Thymus (tissue), 11 donors: Measurements from ENCODE around the gene RPS19. TPM values are rescaled to one million over a fixed set of nuclear protein-coding genes. Genes with fewer than 3 reads are reported as not detected.
"Not testable (repeated sequence)": the region's sequence is repeated elsewhere in the genome, so short reads cannot be mapped to it uniquely, and the experiment has no call there.

ENCODE experiments used
- DNase-seq, 9 donors: peaks; one replicate each; pipeline ENCODE4 v3.0.0-alpha.2; 2013; ENCODE audit warnings: low spot score in 9 of 9, low read depth in 6 of 9, missing footprints in 1 of 9
- H3K27ac ChIP-seq, 2 donors: one replicate each; pipeline ENCODE4 v1.5.1; 2013; ENCODE audit warnings: control low read depth in 1 of 2, low read depth in 1 of 2, low read length in 1 of 2, mild to moderate bottlenecking in 1 of 2, moderate library complexity in 1 of 2
- H3K27me3 ChIP-seq, 2 donors: one replicate each; pipeline ENCODE4 v1.5.1; 2013; ENCODE audit warnings: low read length in 1 of 2; ENCODE audit not compliant: control insufficient read depth in 2 of 2, insufficient read depth in 1 of 2
- H3K36me3 ChIP-seq, 2 donors: one replicate each; pipeline ENCODE4 v1.5.1; 2013; ENCODE audit warnings: low read length in 1 of 2, mild to moderate bottlenecking in 1 of 2, moderate library complexity in 1 of 2; ENCODE audit not compliant: control insufficient read depth in 2 of 2, insufficient read depth in 2 of 2
- H3K4me1 ChIP-seq, 2 donors: one replicate each; pipeline ENCODE4 v1.5.1; 2013; ENCODE audit warnings: low read length in 2 of 2; ENCODE audit not compliant: control insufficient read depth in 2 of 2, insufficient read depth in 2 of 2
- H3K4me3 ChIP-seq, 2 donors: one replicate each; pipeline ENCODE4 v1.5.1; 2013; ENCODE audit warnings: low read length in 2 of 2, control low read depth in 1 of 2, mild to moderate bottlenecking in 1 of 2
- H3K9me3 ChIP-seq, 2 donors: one replicate each; pipeline ENCODE4 v1.5.1; 2013; ENCODE audit warnings: low read length in 1 of 2, mild to moderate bottlenecking in 1 of 2; ENCODE audit not compliant: control insufficient read depth in 2 of 2, insufficient read depth in 1 of 2
- WGBS: extraction: QIAGEN DNeasy Blood & Tissue Kit; methylation state at CpG from one replicate; pipeline ENCODE4 v1.1.7; 2013; 5-methylcytosine and 5-hydroxymethylcytosine counted together
- polyA plus RNA-seq: library from polyadenylated mRNA; stranded (reverse); fragments of 200-250 nt; gene quantifications from one replicate; pipeline ENCODE4 v1.2.3, GENCODE V29; 2013
- total RNA-seq: library from RNA; stranded (reverse); fragments of 120-200 nt; gene quantifications from one replicate; pipeline ENCODE4 v1.2.4, GENCODE V29; 2013
- donor health status: healthy.

RPS19 gene
- total and polyA plus RNA-seq, 2 donors: 3,743 to 3,799 TPM

GRCh38 chr19:41871573-41872383, 11.7 kb downstream of the RPS19 start:
- Histone ChIP-seq H3K4me1 (peaks cover 34 to 93% of the 10 kb centered on the region in 2 donors), H3K4me3 (no peak overlapping the region), H3K9me3 (no peaks in the 10 kb centered on the region), H3K36me3 (peaks cover 36 to 57% of the 10 kb centered on the region in 2 donors), H3K27me3 (no peaks in the 10 kb centered on the region), H3K27ac (peak overlapping the region; percentile 84 to 95)
- 24% methylated on average over 16 of the region's 16 CpGs for WGBS
- DNase-seq: peak in 3 of 9 donors; percentile 58 to 86 (median 69)

DNA sequence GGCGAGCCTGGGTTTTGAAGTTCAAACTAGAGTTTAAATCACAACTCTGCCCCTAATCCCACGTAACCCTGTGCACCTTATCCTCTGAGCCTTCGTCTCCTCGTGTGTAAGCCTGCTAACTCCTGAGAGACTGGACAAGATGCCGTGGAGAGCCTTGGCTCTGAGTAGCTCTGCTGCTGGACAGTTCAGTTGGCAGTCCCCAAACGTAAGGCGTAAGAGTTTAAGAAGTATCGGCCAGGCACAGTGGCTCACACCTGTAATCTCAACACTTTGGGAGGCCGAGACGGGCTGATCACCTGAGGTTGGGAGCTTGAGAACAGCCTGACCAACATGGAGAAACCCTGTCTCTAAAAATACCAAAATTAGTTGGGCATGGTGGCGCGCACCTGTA, 12.3 kb downstream of the RPS19 start:
- H3K36me3 ChIP-seq: peaks cover 36 to 52% of the 10 kb centered on the region in 2 donors
- DNase-seq: no peak
- no peaks in the 10 kb centered on the region for H3K27me3 ChIP-seq
- no peak overlapping the region for H3K4me3 ChIP-seq
- peak overlapping the region; percentile 84 to 95 for H3K27ac ChIP-seq
- WGBS: 94% methylated on average over 12 of the region's 12 CpGs
- H3K9me3 ChIP-seq: no peaks in the 10 kb centered on the region
- peaks cover 37 to 99% of the 10 kb centered on the region in 2 donors for H3K4me1 ChIP-seq

GRCh38 chr19:41872775-41873647, 13.0 kb downstream of the RPS19 start:
- no peaks in the 10 kb centered on the region for H3K27me3 ChIP-seq
- H3K9me3 ChIP-seq: no peaks in the 10 kb centered on the region
- peaks cover 42 to 99% of the 10 kb centered on the region in 2 donors for H3K4me1 ChIP-seq
- peaks cover 33 to 46% of the 10 kb centered on the region in 2 donors for H3K36me3 ChIP-seq
- H3K4me3 ChIP-seq: no peak overlapping the region
- 62% methylated on average over 18 of the region's 18 CpGs for WGBS
- H3K27ac ChIP-seq: peak overlapping the region; percentile 19 to 38
- peak in 2 of 9 donors; percentile 61 to 78 for DNase-seq

GRCh38 chr19:41875973-41876372, 15.9 kb downstream of the RPS19 start:
- H3K27ac ChIP-seq: peak overlapping the region; percentile 91 to 96
- not testable (repeated sequence) for DNase-seq, H3K9me3 ChIP-seq, H3K27me3 ChIP-seq
- H3K36me3 ChIP-seq: peaks cover 7 to 18% of the 10 kb centered on the region in 2 donors
- H3K4me3 ChIP-seq: peak overlapping the region in 1 of 2 donors; percentile 32
- 74% methylated on average over 3 of the region's 3 CpGs for WGBS
- peaks cover 47 to 91% of the 10 kb centered on the region in 2 donors for H3K4me1 ChIP-seq

DNA sequence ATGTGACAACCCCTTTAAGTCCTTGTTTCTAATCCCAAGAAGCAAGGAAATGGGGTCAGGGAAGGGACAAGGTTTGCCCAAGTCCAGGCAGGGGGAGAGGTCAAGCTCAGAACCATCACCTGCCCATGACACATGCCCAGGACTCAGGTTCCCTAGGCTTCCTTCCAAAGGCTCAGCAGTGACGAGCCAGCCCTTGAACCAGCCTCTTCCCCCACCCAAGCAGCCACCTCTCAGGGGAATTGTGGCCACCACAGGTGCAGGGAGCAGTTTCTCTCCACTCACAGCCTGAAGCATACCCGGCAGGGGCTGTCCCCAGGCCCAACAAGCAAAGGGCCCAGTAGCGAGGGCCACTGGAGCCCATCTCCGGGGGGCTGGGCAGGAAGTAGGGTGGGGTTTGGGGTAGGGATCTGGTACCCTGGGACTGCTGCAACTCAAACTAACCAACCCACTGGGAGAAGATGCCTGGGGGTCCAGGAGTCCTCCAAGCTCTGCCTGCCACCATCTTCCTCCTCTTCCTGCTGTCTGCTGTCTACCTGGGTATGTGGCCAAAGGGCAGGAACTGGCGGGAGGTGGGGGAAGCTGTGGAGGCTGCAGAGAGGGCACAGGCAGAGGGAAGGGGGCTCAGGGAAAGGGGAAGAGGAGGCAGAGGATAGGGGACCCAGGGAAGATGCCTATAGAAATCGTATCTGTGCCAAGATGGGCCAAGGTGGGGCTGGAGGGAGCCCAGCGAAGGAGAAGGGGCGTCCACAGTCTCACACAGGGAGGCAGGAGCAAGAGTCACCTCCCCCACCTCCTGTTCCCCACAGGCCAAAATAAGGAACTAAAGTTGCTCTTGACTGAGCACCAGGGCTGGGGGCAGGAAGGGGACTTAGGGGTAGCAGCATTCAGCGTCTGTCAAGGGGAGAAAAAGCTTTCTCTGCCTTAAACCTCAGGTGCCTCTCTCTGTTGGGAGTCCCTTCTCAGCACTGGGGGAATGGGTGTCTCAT, 17.1 kb downstream of the RPS19 start, which contains the start of gene CD79A:
Gene CD79A, plus strand, starts transcription at position 433 of the 986 bp plus-strand sequence. Its CDS starts 26 bp downstream, at position 459.
- H3K4me3 ChIP-seq: peak within 1 kb of the TSS; percentile 49 to 53
- H3K36me3 ChIP-seq: peaks cover 4 to 7% of the 10 kb centered on the region in 2 donors
- H3K27me3 ChIP-seq: no peaks in the 10 kb centered on the region
- peaks cover 41 to 85% of the 10 kb centered on the region in 2 donors for H3K4me1 ChIP-seq
- WGBS: 6% methylated on average over 9 of the region's 9 CpGs
- DNase-seq: peak in 3 of 9 donors; percentile 52 to 79 (median 57)
- no peaks in the 10 kb centered on the region for H3K9me3 ChIP-seq
- peak within 1 kb of the TSS; percentile 91 to 97 for H3K27ac ChIP-seq

DNA sequence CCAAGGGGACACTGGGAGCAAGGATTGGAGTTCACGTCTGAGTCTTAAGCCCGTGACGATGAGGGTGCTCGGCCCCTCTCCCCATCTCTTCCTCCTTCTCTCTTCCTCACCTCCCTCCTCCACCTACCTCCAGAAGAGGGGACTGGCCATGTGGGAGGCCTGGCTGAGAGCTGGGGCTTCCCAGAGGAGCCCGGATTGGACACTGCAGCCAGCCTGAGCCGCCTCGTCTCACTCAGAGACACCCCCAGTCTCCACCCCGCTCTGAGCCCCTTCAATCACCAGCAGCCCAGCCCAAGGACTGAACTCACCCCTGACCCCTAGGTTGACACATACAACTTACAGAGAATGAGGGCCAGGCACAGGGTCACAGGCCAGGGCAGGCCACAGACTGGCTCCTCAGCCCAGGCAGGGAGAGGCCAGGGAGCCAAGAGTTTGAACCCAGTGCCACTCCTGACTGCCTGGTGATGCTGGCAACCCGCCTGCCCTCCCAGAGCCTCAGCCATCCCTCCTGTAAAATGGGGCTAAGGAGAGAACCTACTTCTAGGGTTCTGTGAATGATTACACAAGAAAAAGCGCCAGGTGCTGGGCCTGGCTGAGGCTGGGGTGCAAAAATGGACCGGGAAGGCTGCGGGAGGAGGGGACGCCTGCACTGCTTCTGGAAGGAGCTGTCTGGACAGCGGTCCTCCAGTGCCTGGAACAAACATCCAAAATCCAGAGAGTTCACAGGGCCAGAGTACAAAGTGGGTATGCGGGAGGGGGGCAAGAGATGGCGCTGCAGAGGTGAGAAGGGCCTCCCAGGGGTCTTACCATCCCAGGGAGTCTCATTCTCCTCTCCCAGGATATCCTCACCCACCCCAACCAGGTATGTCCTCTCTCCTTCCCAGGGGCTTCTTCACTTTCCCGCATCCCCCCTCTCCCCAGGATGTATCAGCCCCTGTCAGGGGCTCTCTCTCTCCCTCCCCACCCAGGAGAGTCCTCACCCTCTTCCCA, 18.2 kb downstream of the RPS19 start:
- no peaks in the 10 kb centered on the region for H3K27me3 ChIP-seq
- no peak for DNase-seq
- H3K27ac ChIP-seq: peak overlapping the region; percentile 91 to 97
- peak overlapping the region; percentile 49 to 53 for H3K4me3 ChIP-seq
- peaks cover 37 to 80% of the 10 kb centered on the region in 2 donors for H3K4me1 ChIP-seq
- H3K36me3 ChIP-seq: no peaks in the 10 kb centered on the region
- no peaks in the 10 kb centered on the region for H3K9me3 ChIP-seq
- WGBS: 66% methylated on average over 17 of the region's 17 CpGs

DNA sequence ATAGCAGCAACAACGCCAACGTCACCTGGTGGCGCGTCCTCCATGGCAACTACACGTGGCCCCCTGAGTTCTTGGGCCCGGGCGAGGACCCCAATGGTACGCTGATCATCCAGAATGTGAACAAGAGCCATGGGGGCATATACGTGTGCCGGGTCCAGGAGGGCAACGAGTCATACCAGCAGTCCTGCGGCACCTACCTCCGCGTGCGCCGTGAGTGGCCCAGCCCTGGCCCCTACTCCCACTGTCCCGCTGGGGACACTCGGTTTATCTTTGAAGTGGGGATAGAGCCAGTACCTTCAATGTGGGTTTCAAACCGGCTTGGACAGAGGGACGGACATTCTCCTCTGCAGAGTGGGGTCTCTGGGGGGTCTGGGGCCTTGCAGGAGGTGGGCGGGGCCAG, 19.0 kb downstream of the RPS19 start:
- Histone ChIP-seq H3K36me3 (no peaks in the 10 kb centered on the region), H3K4me1 (peaks cover 35 to 71% of the 10 kb centered on the region in 2 donors), H3K27me3 (no peaks in the 10 kb centered on the region), H3K27ac (no peak overlapping the region), H3K9me3 (no peaks in the 10 kb centered on the region), H3K4me3 (no peak overlapping the region)
- WGBS: 98% methylated on average over 21 of the region's 21 CpGs
- no peak for DNase-seq
